ENCODE measurements around the gene DDI2.

DNA sequence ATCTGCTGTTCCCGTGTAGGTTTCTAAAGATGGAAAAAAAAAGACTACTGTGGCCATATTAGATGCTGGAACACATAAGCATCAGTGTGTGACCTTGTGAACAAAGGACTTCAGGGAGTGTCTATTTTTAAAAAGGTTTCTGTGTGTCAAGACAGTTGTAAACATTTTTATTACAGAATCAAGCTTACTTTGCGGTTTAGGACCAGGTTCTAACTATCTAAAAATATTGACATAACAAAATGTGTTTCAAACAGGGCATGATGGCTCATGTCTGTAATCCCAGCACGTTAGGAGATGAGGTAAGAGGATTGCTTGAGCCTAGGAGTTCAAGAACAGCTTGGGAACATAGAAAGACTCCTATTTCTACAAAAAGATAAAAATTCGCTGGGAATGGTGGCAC, 7.1 kb upstream of the DDI2 start:
- TF ChIP-seq, protein P1, sequence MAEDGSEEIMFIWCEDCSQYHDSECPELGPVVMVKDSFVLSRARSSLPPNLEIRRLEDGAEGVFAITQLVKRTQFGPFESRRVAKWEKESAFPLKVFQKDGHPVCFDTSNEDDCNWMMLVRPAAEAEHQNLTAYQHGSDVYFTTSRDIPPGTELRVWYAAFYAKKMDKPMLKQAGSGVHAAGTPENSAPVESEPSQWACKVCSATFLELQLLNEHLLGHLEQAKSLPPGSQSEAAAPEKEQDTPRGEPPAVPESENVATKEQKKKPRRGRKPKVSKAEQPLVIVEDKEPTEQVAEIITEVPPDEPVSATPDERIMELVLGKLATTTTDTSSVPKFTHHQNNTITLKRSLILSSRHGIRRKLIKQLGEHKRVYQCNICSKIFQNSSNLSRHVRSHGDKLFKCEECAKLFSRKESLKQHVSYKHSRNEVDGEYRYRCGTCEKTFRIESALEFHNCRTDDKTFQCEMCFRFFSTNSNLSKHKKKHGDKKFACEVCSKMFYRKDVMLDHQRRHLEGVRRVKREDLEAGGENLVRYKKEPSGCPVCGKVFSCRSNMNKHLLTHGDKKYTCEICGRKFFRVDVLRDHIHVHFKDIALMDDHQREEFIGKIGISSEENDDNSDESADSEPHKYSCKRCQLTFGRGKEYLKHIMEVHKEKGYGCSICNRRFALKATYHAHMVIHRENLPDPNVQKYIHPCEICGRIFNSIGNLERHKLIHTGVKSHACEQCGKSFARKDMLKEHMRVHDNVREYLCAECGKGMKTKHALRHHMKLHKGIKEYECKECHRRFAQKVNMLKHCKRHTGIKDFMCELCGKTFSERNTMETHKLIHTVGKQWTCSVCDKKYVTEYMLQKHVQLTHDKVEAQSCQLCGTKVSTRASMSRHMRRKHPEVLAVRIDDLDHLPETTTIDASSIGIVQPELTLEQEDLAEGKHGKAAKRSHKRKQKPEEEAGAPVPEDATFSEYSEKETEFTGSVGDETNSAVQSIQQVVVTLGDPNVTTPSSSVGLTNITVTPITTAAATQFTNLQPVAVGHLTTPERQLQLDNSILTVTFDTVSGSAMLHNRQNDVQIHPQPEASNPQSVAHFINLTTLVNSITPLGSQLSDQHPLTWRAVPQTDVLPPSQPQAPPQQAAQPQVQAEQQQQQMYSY (CRISPR knock-in tag; IDR thresholded peaks at IDR 0.05): no peak
- no peak for TF ChIP-seq SMC3 (IDR thresholded peaks at IDR 0.05; ENCODE audit: borderline replicate concordance, low read length)
- TF ChIP-seq, protein P2, sequence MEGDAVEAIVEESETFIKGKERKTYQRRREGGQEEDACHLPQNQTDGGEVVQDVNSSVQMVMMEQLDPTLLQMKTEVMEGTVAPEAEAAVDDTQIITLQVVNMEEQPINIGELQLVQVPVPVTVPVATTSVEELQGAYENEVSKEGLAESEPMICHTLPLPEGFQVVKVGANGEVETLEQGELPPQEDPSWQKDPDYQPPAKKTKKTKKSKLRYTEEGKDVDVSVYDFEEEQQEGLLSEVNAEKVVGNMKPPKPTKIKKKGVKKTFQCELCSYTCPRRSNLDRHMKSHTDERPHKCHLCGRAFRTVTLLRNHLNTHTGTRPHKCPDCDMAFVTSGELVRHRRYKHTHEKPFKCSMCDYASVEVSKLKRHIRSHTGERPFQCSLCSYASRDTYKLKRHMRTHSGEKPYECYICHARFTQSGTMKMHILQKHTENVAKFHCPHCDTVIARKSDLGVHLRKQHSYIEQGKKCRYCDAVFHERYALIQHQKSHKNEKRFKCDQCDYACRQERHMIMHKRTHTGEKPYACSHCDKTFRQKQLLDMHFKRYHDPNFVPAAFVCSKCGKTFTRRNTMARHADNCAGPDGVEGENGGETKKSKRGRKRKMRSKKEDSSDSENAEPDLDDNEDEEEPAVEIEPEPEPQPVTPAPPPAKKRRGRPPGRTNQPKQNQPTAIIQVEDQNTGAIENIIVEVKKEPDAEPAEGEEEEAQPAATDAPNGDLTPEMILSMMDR (IDR thresholded peaks at IDR 0.05 in 2 of 3, conservative IDR thresholded peaks at IDR 0.05 in 1 of 3; ENCODE audit: control insufficient read depth in 2 of 3, extremely low read depth in 1 of 3, insufficient read depth in 1 of 3, low read depth in 3 of 3, low read length in 3 of 3): no peak
- TF ChIP-seq RAD21 (IDR thresholded peaks at IDR 0.05; ENCODE audit: insufficient read depth, low read depth, low read length): no peak
- TF ChIP-seq, protein P3, sequence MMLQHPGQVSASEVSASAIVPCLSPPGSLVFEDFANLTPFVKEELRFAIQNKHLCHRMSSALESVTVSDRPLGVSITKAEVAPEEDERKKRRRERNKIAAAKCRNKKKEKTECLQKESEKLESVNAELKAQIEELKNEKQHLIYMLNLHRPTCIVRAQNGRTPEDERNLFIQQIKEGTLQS (IDR thresholded peaks at IDR 0.05; ENCODE audit: borderline replicate concordance, extremely low read depth, low read depth, low read length): no peak
- TF ChIP-seq POLR2AphosphoS5 (IDR thresholded peaks at IDR 0.05; ENCODE audit: low read length): no peak
- TF ChIP-seq YY1 (IDR thresholded peaks at IDR 0.05; ENCODE audit: low read depth, low read length): no peak
- no peak for TF ChIP-seq SPI1 (IDR thresholded peaks at IDR 0.05; ENCODE audit: borderline replicate concordance, insufficient read depth, low read depth, low read length)
- no peak for TF ChIP-seq FOXM1 (IDR thresholded peaks at IDR 0.05; ENCODE audit: low read depth, low read length)

All from GM12878 (cell line).